H1 (cell line): ENCODE results near the gene TMEM187. TPM values are rescaled to one million over a fixed set of nuclear protein-coding genes. Genes with fewer than 3 reads are reported as not detected.

Experiments
- CTCF ChIA-PET: fragments of 300-600 bp; sonication (Branson Sonifier 250); formaldehyde crosslinking; loops from one replicate; lab custom pipeline; 2021; ENCODE audit not compliant: partially characterized antibody; lab: Charles Lee
- POLR2A ChIA-PET: fragments of 300-600 bp; sonication (Branson Sonifier 250); formaldehyde crosslinking; loops from one replicate; lab custom pipeline; 2021; ENCODE audit warnings: inconsistent platforms; ENCODE audit not compliant: partially characterized antibody; lab: Charles Lee
- DNase-seq, 2 experiments: peaks; one replicate each; pipeline versions ENCODE4 v3.0.0 to v3.0.0-alpha.2; 2010 to 2022; ENCODE audit warnings: low spot score in 2 of 2, low read depth in 1 of 2, mixed read lengths in 1 of 2
- FAIRE-seq: peaks from 2 replicates; lab custom pipeline; 2011; peaks lifted over from hg19 to GRCh38; lab: Jason Lieb, UNC
- H2AFZ ChIP-seq: 2 replicates; pipeline ENCODE4 v1.8.1; 2012; ENCODE audit warnings: low read length, inconsistent platforms
- H2AK5ac ChIP-seq: 2 replicates; pipeline ENCODE4 v1.6.1; 2013; ENCODE audit warnings: low read depth, low read length
- H2BK120ac ChIP-seq: replicated peaks from 2 replicates; pipeline ENCODE3; 2013; ENCODE audit warnings: low read depth, low read length, inconsistent platforms
- H2BK12ac ChIP-seq: 2 replicates; pipeline ENCODE4 v1.6.1; 2013; ENCODE audit warnings: low read depth, low read length
- H2BK15ac ChIP-seq: 2 replicates; pipeline ENCODE4 v1.6.1; 2013; ENCODE audit warnings: low read length
- H2BK20ac ChIP-seq: 2 replicates; pipeline ENCODE4 v1.6.1; 2013; ENCODE audit warnings: low read length
- H2BK5ac ChIP-seq: 2 replicates; pipeline ENCODE4 v1.6.1; 2013; ENCODE audit warnings: low read depth, low read length
- H3K14ac ChIP-seq: 2 replicates; pipeline ENCODE4 v1.6.1; 2013; ENCODE audit warnings: inconsistent platforms; ENCODE audit not compliant: insufficient read length
- H3K18ac ChIP-seq: 2 replicates; pipeline ENCODE4 v1.6.1; 2013; ENCODE audit warnings: low read length; ENCODE audit errors: extremely low read depth
- H3K23ac ChIP-seq: 2 replicates; pipeline ENCODE4 v1.6.1; 2013; ENCODE audit warnings: inconsistent platforms; ENCODE audit not compliant: insufficient read length
- H3K23me2 ChIP-seq: 2 replicates; pipeline ENCODE4 v1.6.1; 2013; ENCODE audit warnings: low read depth, low read length
- H3K27ac ChIP-seq: 2 replicates; pipeline ENCODE4 v1.6.1; 2011; ENCODE audit warnings: low read depth, low read length, inconsistent platforms
- H3K27me3 ChIP-seq, 4 experiments: replicated peaks in 1 of 4; 1 replicate in 1 of 4; 2 replicates in 3 of 4; pipeline versions ENCODE4 v1.6.1 to v1.8.1; 2011 to 2013; ENCODE audit warnings: low read length in 3 of 4, mild to moderate bottlenecking in 3 of 4, inconsistent platforms in 2 of 4, mixed read lengths in 2 of 4, moderate library complexity in 1 of 4; ENCODE audit not compliant: control insufficient read depth in 3 of 4, insufficient read depth in 3 of 4; ENCODE audit errors: extremely low read depth in 1 of 4
- H3K36me3 ChIP-seq, 4 experiments: 2 replicates each; pipeline versions ENCODE4 v1.6.1 to v1.8.1; 2011 to 2013; ENCODE audit warnings: mild to moderate bottlenecking in 4 of 4, low read length in 3 of 4, moderate library complexity in 2 of 4, control low read depth in 1 of 4, inconsistent platforms in 1 of 4; ENCODE audit not compliant: insufficient read depth in 4 of 4, control insufficient read depth in 2 of 4
- H3K4ac ChIP-seq: replicated peaks from 2 replicates; pipeline ENCODE3; 2013; ENCODE audit warnings: low read length, low read depth, mixed read lengths, inconsistent platforms; ENCODE audit not compliant: insufficient read length
- H3K4me1 ChIP-seq, 4 experiments: replicated peaks in 1 of 4; 1 replicate in 1 of 4; 2 replicates in 3 of 4; pipeline versions ENCODE4 v1.6.1 to v1.8.1; 2011 to 2013; ENCODE audit warnings: low read length in 3 of 4, inconsistent platforms in 2 of 4, mixed read lengths in 1 of 4; ENCODE audit not compliant: insufficient read depth in 4 of 4, control insufficient read depth in 3 of 4
- H3K4me2 ChIP-seq, 2 experiments: 2 replicates each; pipeline versions ENCODE4 v1.6.1 to v1.8.1; 2011 to 2013; ENCODE audit warnings: low read depth in 2 of 2, low read length in 2 of 2, control low read depth in 1 of 2, inconsistent platforms in 1 of 2, mild to moderate bottlenecking in 1 of 2; ENCODE audit not compliant: insufficient read depth in 1 of 2
- H3K4me3 ChIP-seq, 4 experiments: fragments of 200-600, 300-600 bp in 1 of 4; sonication (generic), shearing (Covaris generic), sonication (Bioruptor Twin) in 1 of 4; 2 replicates each; pipeline versions ENCODE4 v1.5.1 to v1.8.1; 2011 to 2016; ENCODE audit warnings: low read length in 4 of 4, low read depth in 3 of 4, control low read depth in 2 of 4, inconsistent platforms in 2 of 4, mild to moderate bottlenecking in 2 of 4, mixed read lengths in 1 of 4, moderate library complexity in 1 of 4; ENCODE audit not compliant: insufficient read depth in 2 of 4; ENCODE audit errors: extremely low read depth in 1 of 4
- H3K56ac ChIP-seq: replicated peaks from 2 replicates; pipeline ENCODE3; 2013; ENCODE audit warnings: low read depth, mild to moderate bottlenecking, mixed read lengths, low read length, inconsistent platforms; ENCODE audit not compliant: insufficient read length
- H3K79me1 ChIP-seq: 2 replicates; pipeline ENCODE4 v1.6.1; 2013; ENCODE audit warnings: low read depth, low read length, control low read depth
- H3K79me2 ChIP-seq, 2 experiments: 2 replicates each; pipeline versions ENCODE4 v1.6.1 to v1.8.1; 2012 to 2013; ENCODE audit warnings: low read length in 2 of 2, mild to moderate bottlenecking in 2 of 2, inconsistent platforms in 1 of 2; ENCODE audit not compliant: insufficient read depth in 2 of 2, control insufficient read depth in 1 of 2
- H3K9ac ChIP-seq, 4 experiments: replicated peaks in 1 of 4; 1 replicate in 1 of 4; 2 replicates in 3 of 4; pipeline versions ENCODE4 v1.6.1 to v1.8.1; 2011 to 2013; ENCODE audit warnings: low read depth in 3 of 4, low read length in 3 of 4, control low read depth in 2 of 4, mild to moderate bottlenecking in 2 of 4, moderate library complexity in 2 of 4, inconsistent platforms in 1 of 4; ENCODE audit errors: extremely low read depth in 1 of 4
- H3K9me3 ChIP-seq, 2 experiments: 2 replicates each; pipeline versions ENCODE4 v1.6.1 to v1.8.1; 2012 to 2013; ENCODE audit warnings: mild to moderate bottlenecking in 2 of 2, moderate library complexity in 2 of 2, control low read depth in 1 of 2, inconsistent platforms in 1 of 2, low read depth in 1 of 2, low read length in 1 of 2, mixed read lengths in 1 of 2; ENCODE audit not compliant: insufficient read depth in 2 of 2
- H4K20me1 ChIP-seq, 2 experiments: replicated peaks in 1 of 2; 2 replicates each; pipeline versions ENCODE3 to v1.8.1; 2011 to 2013; ENCODE audit warnings: inconsistent platforms in 2 of 2, low read length in 2 of 2, mild to moderate bottlenecking in 1 of 2; ENCODE audit not compliant: insufficient read depth in 2 of 2, control insufficient read depth in 1 of 2
- H4K5ac ChIP-seq: 2 replicates; pipeline ENCODE4 v1.6.1; 2013; ENCODE audit warnings: low read length, low read depth, mixed read lengths, inconsistent platforms; ENCODE audit not compliant: insufficient read length
- H4K8ac ChIP-seq: 2 replicates; pipeline ENCODE4 v1.8.0; 2013; ENCODE audit warnings: mild to moderate bottlenecking, moderate library complexity, low read length, inconsistent platforms; ENCODE audit not compliant: insufficient read depth; ENCODE audit errors: extremely low read depth
- H4K91ac ChIP-seq: replicated peaks from 2 replicates; pipeline ENCODE3; 2013; ENCODE audit warnings: low read length, mixed read lengths, inconsistent platforms; ENCODE audit not compliant: insufficient read length
- BACH1 ChIP-seq: IDR thresholded peaks from 2 replicates; pipeline ENCODE4 v1.6.1; 2012; ENCODE audit warnings: low read length, improper control_type of control experiment
- BRCA1 ChIP-seq: IDR thresholded peaks from 2 replicates; pipeline ENCODE4 v1.6.1; 2012; ENCODE audit warnings: low read depth, low read length, improper control_type of control experiment
- CHD2 ChIP-seq: IDR thresholded peaks from 2 replicates; pipeline ENCODE4 v1.6.1; 2012; ENCODE audit warnings: low read length, improper control_type of control experiment
- FOSL1 ChIP-seq: IDR thresholded peaks from 2 replicates; pipeline ENCODE4 v1.6.1; 2011; ENCODE audit warnings: mild to moderate bottlenecking, low read depth, low read length, moderate library complexity; ENCODE audit not compliant: insufficient read depth
- JUND ChIP-seq: IDR thresholded peaks from 2 replicates; pipeline ENCODE4 v1.6.1; 2011; ENCODE audit warnings: mild to moderate bottlenecking, improper control_type of control experiment, low read length
- POLR2A ChIP-seq, 2 experiments: IDR thresholded peaks; 1 replicate in 1 of 2; 2 replicates in 1 of 2; pipeline ENCODE4 v1.6.1; 2011; ENCODE audit warnings: low read depth in 2 of 2, low read length in 2 of 2, mild to moderate bottlenecking in 2 of 2; ENCODE audit errors: control extremely low read depth in 1 of 2
- TCF12 ChIP-seq: IDR thresholded peaks from 2 replicates; pipeline ENCODE4 v1.6.1; 2011; ENCODE audit warnings: low read depth, mild to moderate bottlenecking, low read length
- WGBS, 2 experiments: shearing (Covaris generic) in 1 of 2; methylation state at CpG; one replicate each; pipeline versions ENCODE4 v1.1.6 to v1.1.7; 2013 to 2015; ENCODE audit warnings: low lambda C conversion rate in 2 of 2, mixed read lengths in 2 of 2, inconsistent platforms in 1 of 2, low coverage in 1 of 2, missing lambda C conversion rate in 1 of 2; ENCODE audit not compliant: insufficient replicate concordance in 2 of 2, insufficient coverage in 1 of 2, insufficient read length in 1 of 2; ENCODE audit errors: extremely low coverage in 1 of 2, missing lambda C conversion rate in 1 of 2; 5-methylcytosine and 5-hydroxymethylcytosine counted together
- polyA plus RNA-seq, 7 experiments: library from polyadenylated mRNA; depleted of rRNA in 3 of 7; stranded (reverse) in 5 of 7; unstranded in 2 of 7; fragments of >200 nt in 5 of 7; fragments of 200-250 nt in 2 of 7; gene quantifications; 1 replicate in 5 of 7; 2 replicates in 1 of 7; 4 replicates in 1 of 7; pipeline versions ENCODE4 v1.2.1 to v1.2.3, GENCODE V29; 2011 to 2013; ENCODE audit warnings: missing spikeins in 2 of 7, mixed read lengths in 2 of 7
- total RNA-seq: library from RNA; stranded (reverse); fragmentation: NEBNext Ultra II Directional; extraction: Animal tissue kit (Norgen Biotek cat#: 25700); gene quantifications from 2 replicates; pipeline ENCODE4 v1.2.1, GENCODE V29; 2021
- TF ChIP-seq, protein P1 (sequence below): IDR thresholded peaks from 2 replicates; pipeline ENCODE4 v1.6.1; 2011; ENCODE audit warnings: low read length, improper control_type of control experiment

Gene TMEM187
- total and polyA plus RNA-seq, 2 of the 8 experiments (the other 6 are each of a cell fraction or from before 2014, with no cell fraction given) = 5.0 to 14.5 TPM

DNA sequence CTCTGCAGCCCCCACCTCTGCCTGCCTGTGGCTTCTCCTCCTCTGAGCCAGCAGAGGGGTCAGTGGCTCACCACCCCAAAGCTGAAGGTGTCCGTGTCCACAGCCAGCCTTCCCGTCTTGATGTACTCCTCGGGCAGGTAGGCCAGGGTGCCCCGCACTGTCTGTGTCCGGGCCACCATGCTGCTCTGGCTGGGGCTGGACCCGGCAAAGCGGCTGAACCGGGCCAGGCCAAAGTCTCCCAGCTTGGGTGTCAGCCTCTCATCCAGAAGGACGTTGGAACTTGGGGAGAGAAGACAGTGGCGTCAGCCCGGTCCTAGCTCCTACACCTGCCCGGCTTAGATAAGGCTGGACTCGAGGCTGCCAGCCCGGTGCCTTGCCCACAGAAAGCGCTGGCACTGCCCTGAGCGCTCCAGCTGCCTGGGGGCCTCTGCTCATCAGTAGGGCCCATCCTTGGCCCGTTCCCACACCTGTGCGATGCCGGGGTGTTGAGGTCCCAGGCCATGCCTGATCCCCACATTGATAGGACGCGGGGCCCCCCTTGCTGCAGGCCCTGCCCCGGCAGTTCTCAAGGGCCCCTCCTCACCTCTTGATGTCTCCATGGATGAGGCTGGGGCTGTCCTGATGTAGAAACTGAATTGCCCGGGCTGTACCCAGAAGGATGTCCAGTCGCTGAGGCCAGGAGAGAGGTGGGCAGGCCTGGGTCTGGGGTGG, 44.0 kb downstream of the TMEM187 start:
- no peak overlapping the region for H2BK12ac ChIP-seq
- H4K20me1 ChIP-seq = no peaks in the 10 kb centered on the region
- H3K18ac ChIP-seq = no peak overlapping the region
- H3K27ac ChIP-seq = no peak overlapping the region
- FAIRE-seq = no peak
- no peak overlapping the region for H3K9ac ChIP-seq
- H3K4me1 ChIP-seq = peaks cover 0 to 21% (median 7%) of the 10 kb centered on the region in 4 experiments; a peak in 6 of 7 replicates
- no peak overlapping the region for H2BK120ac ChIP-seq
- H3K56ac ChIP-seq = no peak overlapping the region
- CTCF ChIA-PET = interaction anchor here (0.6 to 1.7 kb wide), 2 partner anchors 10 to 18 kb away, joined by 3 read pairs; no protein-coding TSS in a partner anchor
- H2BK15ac ChIP-seq = no peak overlapping the region
- H2AK5ac ChIP-seq = no peak overlapping the region
- TF ChIP-seq, protein P1, sequence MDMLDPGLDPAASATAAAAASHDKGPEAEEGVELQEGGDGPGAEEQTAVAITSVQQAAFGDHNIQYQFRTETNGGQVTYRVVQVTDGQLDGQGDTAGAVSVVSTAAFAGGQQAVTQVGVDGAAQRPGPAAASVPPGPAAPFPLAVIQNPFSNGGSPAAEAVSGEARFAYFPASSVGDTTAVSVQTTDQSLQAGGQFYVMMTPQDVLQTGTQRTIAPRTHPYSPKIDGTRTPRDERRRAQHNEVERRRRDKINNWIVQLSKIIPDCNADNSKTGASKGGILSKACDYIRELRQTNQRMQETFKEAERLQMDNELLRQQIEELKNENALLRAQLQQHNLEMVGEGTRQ = no peak
- TF ChIP-seq JUND = no peak
- no peak for TF ChIP-seq POLR2A (IDR thresholded peaks at IDR 0.05; ENCODE audit: control extremely low read depth in 1 of 2, low read depth in 2 of 2, low read length in 2 of 2)
- no peak for TF ChIP-seq BACH1
- no peak for TF ChIP-seq FOSL1
- TF ChIP-seq CHD2 = no peak
- TF ChIP-seq TCF12 = no peak
- TF ChIP-seq BRCA1 = no peak
- TF ChIP-seq, all 59 proteins: peak for 0
- no peaks in the 10 kb centered on the region for H3K79me1 ChIP-seq
- H3K9me3 ChIP-seq = no peaks in the 10 kb centered on the region
- no peak overlapping the region for H3K4ac ChIP-seq
- 97% methylated on average over 10 of the region's 24 CpGs; no CpG with 5 or more reads in 1 of the 2 experiments for WGBS, 2 experiments
- no peak overlapping the region for H3K4me2 ChIP-seq
- H2BK5ac ChIP-seq = no peak overlapping the region
- H3K79me2 ChIP-seq = no peaks in the 10 kb centered on the region
- no peak overlapping the region for H3K14ac ChIP-seq
- H3K36me3 ChIP-seq = peaks cover 2 to 11% (median 7%) of the 10 kb centered on the region in 4 experiments; a peak in 3 of 8 replicates
- H3K23ac ChIP-seq = no peak overlapping the region
- no peak overlapping the region for H2AFZ ChIP-seq
- no peak overlapping the region for H2BK20ac ChIP-seq
- no peak overlapping the region for H4K91ac ChIP-seq
- no peak overlapping the region for H3K4me3 ChIP-seq
- peaks cover 2% of the 10 kb centered on the region; the same call in 1 of the 2 replicates for H3K23me2 ChIP-seq
- DNase-seq = no peak
- H4K8ac ChIP-seq = no peak overlapping the region
- H4K5ac ChIP-seq = no peak overlapping the region
- no peaks in the 10 kb centered on the region for H3K27me3 ChIP-seq
- POLR2A ChIA-PET = interaction anchor here (0.6 to 1.5 kb wide), 5 partner anchors 16 to 49 kb away, joined by 3 to 6 read pairs (median 4); partner anchors contain the start of genes HCFC1 and TMEM187
